B cell (primary cell): ENCODE measurements around the gene COX6B2.

Experiments
- EZH2 ChIP-seq: IDR thresholded peaks from 2 replicates; pipeline ENCODE4 v1.6.1; 2012; ENCODE audit warnings: borderline replicate concordance, low read depth, mild to moderate bottlenecking, moderate library complexity, low read length; ENCODE audit not compliant: insufficient read depth, poor library complexity, severe bottlenecking
- TF ChIP-seq, protein P1 (sequence below): fragments of 200-600 bp; IDR thresholded peaks from one replicate; pipeline ENCODE4 v1.8.0; 2022; ENCODE audit warnings: antibody characterized with exemption, mild to moderate bottlenecking

- TF ChIP-seq, protein P1, sequence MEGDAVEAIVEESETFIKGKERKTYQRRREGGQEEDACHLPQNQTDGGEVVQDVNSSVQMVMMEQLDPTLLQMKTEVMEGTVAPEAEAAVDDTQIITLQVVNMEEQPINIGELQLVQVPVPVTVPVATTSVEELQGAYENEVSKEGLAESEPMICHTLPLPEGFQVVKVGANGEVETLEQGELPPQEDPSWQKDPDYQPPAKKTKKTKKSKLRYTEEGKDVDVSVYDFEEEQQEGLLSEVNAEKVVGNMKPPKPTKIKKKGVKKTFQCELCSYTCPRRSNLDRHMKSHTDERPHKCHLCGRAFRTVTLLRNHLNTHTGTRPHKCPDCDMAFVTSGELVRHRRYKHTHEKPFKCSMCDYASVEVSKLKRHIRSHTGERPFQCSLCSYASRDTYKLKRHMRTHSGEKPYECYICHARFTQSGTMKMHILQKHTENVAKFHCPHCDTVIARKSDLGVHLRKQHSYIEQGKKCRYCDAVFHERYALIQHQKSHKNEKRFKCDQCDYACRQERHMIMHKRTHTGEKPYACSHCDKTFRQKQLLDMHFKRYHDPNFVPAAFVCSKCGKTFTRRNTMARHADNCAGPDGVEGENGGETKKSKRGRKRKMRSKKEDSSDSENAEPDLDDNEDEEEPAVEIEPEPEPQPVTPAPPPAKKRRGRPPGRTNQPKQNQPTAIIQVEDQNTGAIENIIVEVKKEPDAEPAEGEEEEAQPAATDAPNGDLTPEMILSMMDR, result no peak
- no peak for TF ChIP-seq EZH2
These were observed 12.7 kb downstream of the COX6B2 start for GRCh38 chr19:55341595-55342531.
